ENCODE data around the gene ALPL. TPM values are rescaled to one million over a fixed set of nuclear protein-coding genes. Genes with fewer than 3 reads are reported as not detected.
"Not testable (repeated sequence)": the region's sequence is repeated elsewhere in the genome, so short reads cannot be mapped to it uniquely, and the experiment has no call there.

ALPL gene
- total and polyA plus RNA-seq, 9 of the 15 experiments (the other 6 are each of a cell fraction or from before 2014, with no cell fraction given): 0.04 to 0.38 (median 0.18) TPM; not detected in 4

- H3K4me2 ChIP-seq (ENCODE audit: insufficient read depth, low read length): no peak overlapping the region
- DNase-seq (ENCODE audit: extremely low read depth in 1 of 4, low spot score in 3 of 4): no peak
- H3K27ac ChIP-seq (ENCODE audit: extremely low read depth, low read depth, low read length): no peak overlapping the region
- no peaks in the 10 kb centered on the region for H3K9me1 ChIP-seq (ENCODE audit: control insufficient read depth, insufficient read depth, low read length)
- intact Hi-C loops (cut with micrococcal nuclease) (no loop called here), in situ Hi-C loops (cut with MboI) (no loop called here)
- H4K20me1 ChIP-seq (replicated peaks; ENCODE audit: control insufficient read depth, insufficient read depth, low read length): peaks cover 4% of the 10 kb centered on the region
- no peak for ATAC-seq
- POLR2A ChIA-PET: no interaction called here
- peaks cover 0 to 23% of the 10 kb centered on the region in 2 experiments; a peak in 2 of 5 replicates for H3K4me1 ChIP-seq (replicated peaks in 1 of 2; ENCODE audit: control insufficient read depth in 2 of 2, insufficient read depth in 2 of 2, low read length in 2 of 2)
- no peaks in the 10 kb centered on the region for H3K9me3 ChIP-seq (replicated peaks; ENCODE audit: control insufficient read depth, insufficient read depth, low read depth, low read length)
- no peaks in the 10 kb centered on the region for H3K36me3 ChIP-seq (ENCODE audit: control insufficient read depth, insufficient read depth, low read length)
- CTCF ChIA-PET (ENCODE audit: low intra/inter-chr PET ratio): no interaction called here
- H3K9ac ChIP-seq (ENCODE audit: insufficient read depth in 1 of 2, low read depth in 2 of 2, low read length in 2 of 2): no peak overlapping the region
- H2AFZ ChIP-seq (ENCODE audit: low read depth, low read length): no peak overlapping the region
- 5% methylated on average over 5 of the region's 8 CpGs for WGBS (ENCODE audit: insufficient coverage, low coverage, missing lambda C conversion rate)
- BruUV-seq (replicated peaks): no TSS peak
- TF ChIP-seq SMARCE1 (IDR thresholded peaks at IDR 0.05): no peak
- no peak for TF ChIP-seq SIN3A (IDR thresholded peaks at IDR 0.05; ENCODE audit: borderline replicate concordance in 2 of 2, control insufficient read depth in 1 of 2, low read depth in 2 of 2, low read length in 2 of 2)
- no peak for TF ChIP-seq GABPB2 (CRISPR knock-in tag; conservative IDR thresholded peaks at IDR 0.05)
- TF ChIP-seq NR1H2 (CRISPR knock-in tag; IDR thresholded peaks at IDR 0.05): no peak
- no peak for TF ChIP-seq RBFOX2 (IDR thresholded peaks at IDR 0.05; ENCODE audit: low read depth, low read length)
- TF ChIP-seq PHF8 (IDR thresholded peaks at IDR 0.05; ENCODE audit: borderline replicate concordance, low read length): no peak
- no peak for TF ChIP-seq ZNF41 (CRISPR knock-in tag; conservative IDR thresholded peaks at IDR 0.05)
- TF ChIP-seq CBX3 (IDR thresholded peaks at IDR 0.05; ENCODE audit: borderline replicate concordance in 1 of 2, low read length in 2 of 2): no peak
- no peak overlapping the region for H3K4me3 ChIP-seq
- H3K79me2 ChIP-seq (ENCODE audit: control insufficient read depth, insufficient read depth, low read length): no peaks in the 10 kb centered on the region
- H3K27me3 ChIP-seq (ENCODE audit: control insufficient read depth in 2 of 2, insufficient read depth in 2 of 2, low read length in 2 of 2): peaks cover 0 to 24% of the 10 kb centered on the region in 2 experiments; a peak in 3 of 5 replicates
- no peak for FAIRE-seq
These were observed 56.1 kb downstream of the ALPL start for GRCh38 chr1:21565285-21565684.

GRCh38 chr1:21566361-21566760, 57.1 kb downstream of the ALPL start:
- DNase-seq (ENCODE audit: extremely low read depth in 1 of 4, low spot score in 3 of 4); H3K4me3 ChIP-seq; H2AFZ ChIP-seq (ENCODE audit: low read depth, low read length); H3K9ac ChIP-seq (ENCODE audit: insufficient read depth in 1 of 2, low read depth in 2 of 2, low read length in 2 of 2); H3K9me1 ChIP-seq (ENCODE audit: control insufficient read depth, insufficient read depth, low read length); intact Hi-C loops (cut with micrococcal nuclease); FAIRE-seq; H3K27ac ChIP-seq (ENCODE audit: extremely low read depth, low read depth, low read length); H3K36me3 ChIP-seq (ENCODE audit: control insufficient read depth, insufficient read depth, low read length); in situ Hi-C loops (cut with MboI); H3K4me2 ChIP-seq (ENCODE audit: insufficient read depth, low read length); CTCF ChIA-PET (ENCODE audit: low intra/inter-chr PET ratio); POLR2A ChIA-PET; H3K79me2 ChIP-seq (ENCODE audit: control insufficient read depth, insufficient read depth, low read length); BruUV-seq (replicated peaks); H3K9me3 ChIP-seq (replicated peaks; ENCODE audit: control insufficient read depth, insufficient read depth, low read depth, low read length); H4K20me1 ChIP-seq (replicated peaks; ENCODE audit: control insufficient read depth, insufficient read depth, low read length); ATAC-seq: not testable (repeated sequence)
- Histone ChIP-seq H3K27me3 (ENCODE audit: control insufficient read depth in 2 of 2, insufficient read depth in 2 of 2, low read length in 2 of 2) (peaks cover 0 to 16% of the 10 kb centered on the region in 2 experiments; a peak in 3 of 5 replicates), H3K4me1 (replicated peaks in 1 of 2; ENCODE audit: control insufficient read depth in 2 of 2, insufficient read depth in 2 of 2, low read length in 2 of 2) (peaks cover 0 to 26% of the 10 kb centered on the region in 2 experiments; a peak in 1 of 5 replicates)
- 39% methylated on average over 15 of the region's 15 CpGs for WGBS (ENCODE audit: insufficient coverage, low coverage, missing lambda C conversion rate)
